H9 (cell line): Measurements from ENCODE around the gene ZNF396. TPM values are rescaled to one million over a fixed set of nuclear protein-coding genes. Genes with fewer than 3 reads are reported as not detected.

Experiments used
- DNase-seq: peaks from one replicate; pipeline ENCODE4 v3.0.0-alpha.2; 2017
- H2AFZ ChIP-seq: one replicate; pipeline ENCODE4 v1.6.1; 2013; ENCODE audit warnings: mild to moderate bottlenecking, low read length, control low read depth, moderate library complexity
- H2AK5ac ChIP-seq: 2 replicates; pipeline ENCODE4 v1.6.1; 2013; ENCODE audit warnings: low read length, control low read depth, mixed read lengths; ENCODE audit not compliant: insufficient read length
- H2BK120ac ChIP-seq: one replicate; pipeline ENCODE4 v1.6.1; 2013; ENCODE audit warnings: low read depth, mild to moderate bottlenecking, low read length, control low read depth, inconsistent platforms; ENCODE audit not compliant: poor library complexity, severe bottlenecking
- H2BK12ac ChIP-seq: 2 replicates; pipeline ENCODE4 v1.6.1; 2013; ENCODE audit warnings: low read length, control low read depth, mixed read lengths, low read depth; ENCODE audit not compliant: insufficient read length
- H2BK15ac ChIP-seq: 2 replicates; pipeline ENCODE4 v1.6.1; 2013; ENCODE audit warnings: low read depth, low read length, control low read depth
- H2BK20ac ChIP-seq: one replicate; pipeline ENCODE4 v1.6.1; 2013; ENCODE audit warnings: low read depth, mild to moderate bottlenecking, low read length, control low read depth, inconsistent platforms; ENCODE audit not compliant: poor library complexity, severe bottlenecking
- H2BK5ac ChIP-seq: 2 replicates; pipeline ENCODE4 v1.6.1; 2013; ENCODE audit warnings: low read length, control low read depth, mixed read lengths; ENCODE audit not compliant: insufficient read length
- H3K14ac ChIP-seq: 2 replicates; pipeline ENCODE4 v1.6.1; 2013; ENCODE audit warnings: low read length, control low read depth; ENCODE audit not compliant: insufficient read depth
- H3K18ac ChIP-seq: 2 replicates; pipeline ENCODE4 v1.6.1; 2013; ENCODE audit warnings: low read depth, mild to moderate bottlenecking, mixed read lengths, low read length, control low read depth; ENCODE audit not compliant: insufficient read length
- H3K23ac ChIP-seq: 2 replicates; pipeline ENCODE4 v1.6.1; 2013; ENCODE audit warnings: low read length, control low read depth, mixed read lengths, low read depth; ENCODE audit not compliant: insufficient read length
- H3K23me2 ChIP-seq: 2 replicates; pipeline ENCODE4 v1.6.1; 2013; ENCODE audit warnings: low read depth, mild to moderate bottlenecking, mixed read lengths, low read length, control low read depth; ENCODE audit not compliant: insufficient read length, poor library complexity, severe bottlenecking
- H3K27ac ChIP-seq: 2 replicates; pipeline ENCODE4 v1.5.1; 2013; ENCODE audit warnings: low read length, control low read depth, mixed read lengths, low read depth; ENCODE audit not compliant: insufficient read length
- H3K27me3 ChIP-seq: 2 replicates; pipeline ENCODE4 v1.6.1; 2013; ENCODE audit warnings: low read length, control low read depth, inconsistent platforms; ENCODE audit not compliant: insufficient read depth
- H3K4ac ChIP-seq: 2 replicates; pipeline ENCODE4 v1.6.1; 2013; ENCODE audit warnings: low read depth, mild to moderate bottlenecking, control low read depth, inconsistent platforms, low read length, moderate library complexity
- H3K4me1 ChIP-seq: 2 replicates; pipeline ENCODE4 v1.6.1; 2013; ENCODE audit warnings: low read length, control low read depth, inconsistent platforms; ENCODE audit not compliant: insufficient read depth
- H3K4me2 ChIP-seq: 2 replicates; pipeline ENCODE4 v1.6.1; 2013; ENCODE audit warnings: low read length, control low read depth, mixed read lengths; ENCODE audit not compliant: insufficient read length, insufficient read depth
- H3K56ac ChIP-seq: 2 replicates; pipeline ENCODE4 v1.6.1; 2013; ENCODE audit warnings: low read depth, mild to moderate bottlenecking, mixed read lengths, low read length, control low read depth; ENCODE audit not compliant: insufficient read length
- H3K79me1 ChIP-seq: 2 replicates; pipeline ENCODE4 v1.6.1; 2013; ENCODE audit warnings: low read depth, mild to moderate bottlenecking, moderate library complexity, low read length, control low read depth, inconsistent platforms; ENCODE audit not compliant: insufficient read depth, poor library complexity, severe bottlenecking
- H3K79me2 ChIP-seq: 2 replicates; pipeline ENCODE4 v1.6.1; 2013; ENCODE audit warnings: low read length, control low read depth, inconsistent platforms; ENCODE audit not compliant: insufficient read depth
- H3K9ac ChIP-seq: 2 replicates; pipeline ENCODE4 v1.6.1; 2013; ENCODE audit warnings: low read length, control low read depth, mixed read lengths; ENCODE audit not compliant: insufficient read length; ENCODE audit errors: extremely low read depth
- H3K9me3 ChIP-seq: one replicate; pipeline ENCODE4 v1.6.1; 2013; ENCODE audit warnings: low read depth, low read length, inconsistent platforms; ENCODE audit not compliant: control insufficient read depth
- H3T11ph ChIP-seq: one replicate; pipeline ENCODE4 v1.6.1; 2013; ENCODE audit warnings: mild to moderate bottlenecking, low read length, control low read depth, inconsistent platforms
- H4K20me1 ChIP-seq: one replicate; pipeline ENCODE4 v1.6.1; 2013; ENCODE audit not compliant: control insufficient read depth, insufficient read length, insufficient read depth
- H4K5ac ChIP-seq: 2 replicates; pipeline ENCODE4 v1.6.1; 2013; ENCODE audit warnings: low read depth, mild to moderate bottlenecking, mixed read lengths, low read length, control low read depth; ENCODE audit not compliant: insufficient read length
- H4K8ac ChIP-seq: replicated peaks from 2 replicates; pipeline ENCODE4 v1.6.1; 2013; ENCODE audit warnings: low read length, control low read depth, mixed read lengths, low read depth; ENCODE audit not compliant: insufficient read length
- H4K91ac ChIP-seq: 2 replicates; pipeline ENCODE4 v1.6.1; 2013; ENCODE audit warnings: low read depth, mild to moderate bottlenecking, moderate library complexity, mixed read lengths, low read length, control low read depth; ENCODE audit not compliant: insufficient read length
- H3K27ac Mint-ChIP-seq, 3 experiments: 2 replicates in 2 of 3; 3 replicates in 1 of 3; pipeline ENCODE4 v1.8.0; 2020 to 2021; ENCODE audit warnings: mixed read lengths in 3 of 3, mild to moderate bottlenecking in 1 of 3, moderate library complexity in 1 of 3
- H3K27me3 Mint-ChIP-seq: 2 replicates; pipeline ENCODE4 v1.8.0; 2021; ENCODE audit warnings: low read depth, mild to moderate bottlenecking, moderate library complexity, mixed read lengths
- H3K36me3 Mint-ChIP-seq, 3 experiments: 2 replicates in 2 of 3; 3 replicates in 1 of 3; pipeline ENCODE4 v1.8.0; 2020 to 2021; ENCODE audit warnings: low read depth in 3 of 3, mixed read lengths in 3 of 3; ENCODE audit not compliant: insufficient read depth in 1 of 3
- H3K4me1 Mint-ChIP-seq, 2 experiments: 2 replicates each; pipeline ENCODE4 v1.8.0; 2020; ENCODE audit warnings: mixed read lengths in 2 of 2
- H3K4me3 Mint-ChIP-seq, 2 experiments: 2 replicates in 1 of 2; 3 replicates in 1 of 2; pipeline ENCODE4 v1.8.0; 2020 to 2021; ENCODE audit warnings: mild to moderate bottlenecking in 2 of 2, mixed read lengths in 2 of 2, moderate library complexity in 1 of 2
- H3K9me3 Mint-ChIP-seq, 2 experiments: 2 replicates in 1 of 2; 3 replicates in 1 of 2; pipeline ENCODE4 v1.8.0; 2020; ENCODE audit warnings: mild to moderate bottlenecking in 2 of 2, mixed read lengths in 2 of 2, moderate library complexity in 1 of 2
- WGBS: extraction: QIAGEN DNeasy Blood & Tissue Kit; methylation state at CpG from one replicate; pipeline ENCODE4 v1.1.7; 2013; ENCODE audit warnings: missing lambda C conversion rate, low lambda C conversion rate, mixed read lengths; ENCODE audit not compliant: insufficient read length; ENCODE audit errors: extremely low coverage; 5-methylcytosine and 5-hydroxymethylcytosine counted together
- total RNA-seq: library from RNA; stranded (reverse); gene quantifications from 2 replicates; pipeline ENCODE4 v1.2.1, GENCODE V29; 2021
- TF ChIP-seq, protein P1 (sequence below): fragments of 200-600 bp; sonication (generic); conservative IDR thresholded peaks from 3 replicates; pipeline ENCODE4 v1.8.0; 2021; ENCODE audit warnings: antibody characterized with exemption, mild to moderate bottlenecking

Gene ZNF396
- total RNA-seq, 1 experiment from 2014 or later: 1.2 TPM

DNA sequence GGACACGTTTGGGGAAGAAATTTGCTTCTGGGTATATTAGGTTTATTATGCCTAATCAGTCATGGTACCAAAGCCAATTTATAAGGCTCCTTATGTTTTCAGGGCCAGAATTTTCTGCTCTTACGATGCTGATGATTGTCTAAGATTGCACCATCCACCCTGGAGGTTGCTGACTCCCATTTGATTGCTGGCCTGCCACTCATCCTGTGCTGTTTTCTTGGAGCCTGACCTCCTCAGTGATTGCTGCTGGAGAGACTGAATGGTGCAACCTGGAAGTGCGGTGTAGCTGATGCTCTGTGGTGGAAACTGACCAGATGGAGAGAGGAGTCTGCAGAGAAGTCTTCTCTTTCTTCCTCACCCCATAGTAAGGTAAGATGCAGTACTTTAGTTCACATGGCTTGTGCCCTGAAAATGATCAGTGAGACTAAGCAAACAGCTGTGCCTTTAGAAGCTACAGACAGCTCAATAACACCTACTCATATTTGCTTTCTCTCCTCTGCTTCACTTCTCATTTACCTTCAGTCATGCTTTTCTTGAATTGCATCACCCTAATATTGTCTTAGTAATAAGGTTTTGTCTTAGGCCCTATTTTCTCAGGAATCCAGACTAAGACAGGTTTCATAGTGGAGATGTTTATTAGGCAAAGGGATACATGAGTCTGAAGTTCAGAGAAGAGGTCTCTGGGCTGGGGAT lies 50.3 kb downstream of the ZNF396 start:
- no peak overlapping the region for H2BK15ac ChIP-seq
- Mint-ChIP-seq H3K36me3 (no peaks in the 10 kb centered on the region), H3K27me3 (no peaks in the 10 kb centered on the region), H3K27ac (0 out of 7 replicates have a peak overlapping the region, but pooled peaks of 1 of the 3 experiments have one; percentile 5), H3K4me3 (no peak overlapping the region), H3K9me3 (no peaks in the 10 kb centered on the region), H3K4me1 (peaks cover 10 to 14% of the 10 kb centered on the region in 2 experiments)
- no peak overlapping the region for H3K14ac ChIP-seq
- H4K5ac ChIP-seq: no peak overlapping the region
- no peak for DNase-seq
- H2BK5ac ChIP-seq: no peak overlapping the region
- no peaks in the 10 kb centered on the region for H3K79me1 ChIP-seq
- no peak overlapping the region for H3K4me2 ChIP-seq
- no peaks in the 10 kb centered on the region for H3K9me3 ChIP-seq
- H4K20me1 ChIP-seq: no peaks in the 10 kb centered on the region
- no peak overlapping the region for H3T11ph ChIP-seq
- no peak overlapping the region for H2AK5ac ChIP-seq
- no peak overlapping the region for H4K8ac ChIP-seq
- H3K23ac ChIP-seq: no peak overlapping the region
- no peak overlapping the region for H2BK20ac ChIP-seq
- no peak overlapping the region for H3K27ac ChIP-seq
- H3K79me2 ChIP-seq: no peaks in the 10 kb centered on the region
- H2BK120ac ChIP-seq: no peak overlapping the region
- H4K91ac ChIP-seq: no peak overlapping the region
- no CpG with 5 or more reads among the region's 3 CpGs for WGBS
- H3K56ac ChIP-seq: no peak overlapping the region
- H3K4me1 ChIP-seq: no peaks in the 10 kb centered on the region
- no peaks in the 10 kb centered on the region for H3K23me2 ChIP-seq
- no peak overlapping the region for H3K18ac ChIP-seq
- no peaks in the 10 kb centered on the region for H3K27me3 ChIP-seq
- H2BK12ac ChIP-seq: no peak overlapping the region
- no peak overlapping the region for H3K9ac ChIP-seq
- no peak overlapping the region for H2AFZ ChIP-seq
- TF ChIP-seq, protein P1, sequence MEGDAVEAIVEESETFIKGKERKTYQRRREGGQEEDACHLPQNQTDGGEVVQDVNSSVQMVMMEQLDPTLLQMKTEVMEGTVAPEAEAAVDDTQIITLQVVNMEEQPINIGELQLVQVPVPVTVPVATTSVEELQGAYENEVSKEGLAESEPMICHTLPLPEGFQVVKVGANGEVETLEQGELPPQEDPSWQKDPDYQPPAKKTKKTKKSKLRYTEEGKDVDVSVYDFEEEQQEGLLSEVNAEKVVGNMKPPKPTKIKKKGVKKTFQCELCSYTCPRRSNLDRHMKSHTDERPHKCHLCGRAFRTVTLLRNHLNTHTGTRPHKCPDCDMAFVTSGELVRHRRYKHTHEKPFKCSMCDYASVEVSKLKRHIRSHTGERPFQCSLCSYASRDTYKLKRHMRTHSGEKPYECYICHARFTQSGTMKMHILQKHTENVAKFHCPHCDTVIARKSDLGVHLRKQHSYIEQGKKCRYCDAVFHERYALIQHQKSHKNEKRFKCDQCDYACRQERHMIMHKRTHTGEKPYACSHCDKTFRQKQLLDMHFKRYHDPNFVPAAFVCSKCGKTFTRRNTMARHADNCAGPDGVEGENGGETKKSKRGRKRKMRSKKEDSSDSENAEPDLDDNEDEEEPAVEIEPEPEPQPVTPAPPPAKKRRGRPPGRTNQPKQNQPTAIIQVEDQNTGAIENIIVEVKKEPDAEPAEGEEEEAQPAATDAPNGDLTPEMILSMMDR: no peak
- no peak overlapping the region for H3K4ac ChIP-seq
